Transverse colon (tissue), 4 donors: ENCODE results near the gene KHDRBS2. TPM values are rescaled to one million over a fixed set of nuclear protein-coding genes. Genes with fewer than 3 reads are reported as not detected.

Experiments used
- DNase-seq: peaks from one replicate; pipeline ENCODE4 v3.0.0-alpha.2; 2019
- H3K27ac ChIP-seq, 4 donors: fragments of 200-600 bp; sonication (generic); 2 replicates each; pipeline ENCODE4 v1.5.1; 2016 to 2018; ENCODE audit warnings: inconsistent platforms in 4 of 4
- H3K27me3 ChIP-seq: fragments of 200-600 bp; sonication (generic); 2 replicates; pipeline ENCODE4 v1.5.1; 2017; ENCODE audit warnings: inconsistent platforms
- H3K36me3 ChIP-seq, 4 donors: fragments of 200-600 bp; sonication (generic); 2 replicates each; pipeline ENCODE4 v1.5.1; 2017 to 2019; ENCODE audit warnings: inconsistent platforms in 4 of 4
- H3K4me1 ChIP-seq, 4 donors: fragments of 200-600 bp; sonication (generic); 2 replicates each; pipeline ENCODE4 v1.5.1; 2017 to 2020; ENCODE audit warnings: inconsistent platforms in 4 of 4
- H3K4me3 ChIP-seq, 4 donors: fragments of 200-600 bp; sonication (generic); 1 replicate in 1 of 4; 2 replicates in 3 of 4; pipeline versions ENCODE4 v1.5.1 to v1.6.1; 2017 to 2019; ENCODE audit warnings: inconsistent platforms in 4 of 4
- H3K9me3 ChIP-seq, 2 donors: fragments of 200-600 bp; sonication (generic); 2 replicates each; pipeline ENCODE4 v1.5.1; 2017 to 2019; ENCODE audit warnings: inconsistent platforms in 2 of 2
- CTCF ChIP-seq, 5 experiments: fragments of 200-600 bp in 3 of 5; fragments of 450-650 bp in 2 of 5; sonication (generic) in 3 of 5; IDR thresholded peaks; 1 replicate in 2 of 5; 2 replicates in 3 of 5; pipeline ENCODE4 v1.5.1; 2016 to 2017; ENCODE audit warnings: antibody characterized with exemption in 5 of 5, inconsistent platforms in 3 of 5, mild to moderate bottlenecking in 2 of 5, moderate library complexity in 1 of 5
- EP300 ChIP-seq: sonication (generic); formaldehyde crosslinking; IDR thresholded peaks from one replicate; pipeline ENCODE4 v1.6.1; 2017; ENCODE audit warnings: antibody characterized with exemption, low read depth
- POLR2A ChIP-seq: fragments of 450-650 bp; IDR thresholded peaks from one replicate; pipeline ENCODE4 v1.6.1; 2016; ENCODE audit warnings: antibody characterized with exemption, mild to moderate bottlenecking, moderate library complexity
- POLR2AphosphoS5 ChIP-seq, 3 donors: sonication (generic); formaldehyde crosslinking; IDR thresholded peaks; one replicate each; pipeline ENCODE4 v1.6.1; 2016; ENCODE audit warnings: antibody characterized with exemption in 3 of 3
- WGBS, 2 donors: methylation state at CpG; one replicate each; pipeline ENCODE4 v1.1.5; 2018; ENCODE audit warnings: low coverage in 1 of 2; 5-methylcytosine and 5-hydroxymethylcytosine counted together
- in situ Hi-C, 4 donors: fragments of 200-750 bp; cut with MboI; loops; one replicate each; pipeline versions ENCODE4 v1.15.0 to v1.15.1; 2017; ENCODE audit warnings: low sequenced_read_pairs in 3 of 4, low pct_ligation_motif_present in 1 of 4, low pct_unique_long_range_greater_than_20kb in 1 of 4
- intact Hi-C: fragments of 100-400 bp; cut with DNase I; formaldehyde crosslinking; loops from one replicate; pipeline ENCODE4 v1.15.1; 2023; ENCODE audit warnings: low total_unique reads
- total RNA-seq, 4 donors: library from RNA; depleted of rRNA; stranded (reverse); fragments of >200 nt; gene quantifications; one replicate each; pipeline ENCODE4 v1.1.0, GENCODE V29; 2016

Gene KHDRBS2
- total RNA-seq, 4 donors from 2014 or later: 1.6 to 4.5 (median 2.5) TPM

- in situ Hi-C loops: no loop called here
- WGBS, 2 donors: 82 to 100% methylated on average over 1 of the region's 1 CpG
- H3K27ac ChIP-seq: no peak overlapping the region
Measured at GRCh38 chr6:62272114-62272513, 13.9 kb downstream of the KHDRBS2 start.

GRCh38 chr6:62265906-62266525, 20.0 kb downstream of the KHDRBS2 start:
- no peaks in the 10 kb centered on the region for H3K36me3 ChIP-seq
- H3K9me3 ChIP-seq: no peaks in the 10 kb centered on the region
- in situ Hi-C loops (no loop called here), intact Hi-C loops (no loop called here)
- no peaks in the 10 kb centered on the region for H3K27me3 ChIP-seq
- H3K27ac ChIP-seq: no peak overlapping the region
- DNase-seq: no peak
- H3K4me3 ChIP-seq: no peak overlapping the region
- 50 to 73% methylated on average over 2 to 3 of the region's 3 CpGs for WGBS, 2 donors
- H3K4me1 ChIP-seq: no peaks in the 10 kb centered on the region
- no peak for TF ChIP-seq POLR2AphosphoS5 (IDR thresholded peaks at IDR 0.05)
- no peak for TF ChIP-seq EP300
- TF ChIP-seq POLR2A: no peak
- no peak for TF ChIP-seq CTCF (IDR thresholded peaks at IDR 0.05)

More at GRCh38 chr6:62272114-62272513, 13.9 kb downstream of the KHDRBS2 start:
- TF ChIP-seq POLR2A (no peak), EP300 (no peak), POLR2AphosphoS5 (IDR thresholded peaks at IDR 0.05) (no peak), CTCF (IDR thresholded peaks at IDR 0.05) (no peak)
- Histone ChIP-seq H3K4me3 (no peak overlapping the region), H3K36me3 (no peaks in the 10 kb centered on the region), H3K4me1 (no peaks in the 10 kb centered on the region), H3K27me3 (no peaks in the 10 kb centered on the region), H3K9me3 (no peaks in the 10 kb centered on the region)
- intact Hi-C loops: no loop called here
- no peak for DNase-seq

- no peaks in the 10 kb centered on the region for H3K27me3 ChIP-seq
- in situ Hi-C loops (no loop called here), intact Hi-C loops (no loop called here)
- TF ChIP-seq CTCF (IDR thresholded peaks at IDR 0.05): no peak
- TF ChIP-seq POLR2AphosphoS5 (IDR thresholded peaks at IDR 0.05): no peak
- TF ChIP-seq EP300: no peak
- no peak for TF ChIP-seq POLR2A
- H3K36me3 ChIP-seq: no peaks in the 10 kb centered on the region
- DNase-seq: no peak
- H3K4me1 ChIP-seq: no peaks in the 10 kb centered on the region
- no peak overlapping the region for H3K27ac ChIP-seq
- H3K9me3 ChIP-seq: no peaks in the 10 kb centered on the region
- H3K4me3 ChIP-seq: no peak overlapping the region
- WGBS, 2 donors: 83 to 87% methylated on average over 3 of the region's 3 CpGs
Measured at GRCh38 chr6:62262283-62262682, 23.7 kb downstream of the KHDRBS2 start.

GRCh38 chr6:62246087-62246486, 39.9 kb downstream of the KHDRBS2 start:
- no peaks in the 10 kb centered on the region for H3K36me3 ChIP-seq

More at GRCh38 chr6:62246087-62246486, 39.9 kb downstream of the KHDRBS2 start:
- TF ChIP-seq POLR2A (no peak), EP300 (no peak), CTCF (IDR thresholded peaks at IDR 0.05) (no peak), POLR2AphosphoS5 (IDR thresholded peaks at IDR 0.05) (no peak)
- H3K27ac ChIP-seq: no peak overlapping the region
- intact Hi-C loops (no loop called here), in situ Hi-C loops (no loop called here)
- no peaks in the 10 kb centered on the region for H3K27me3 ChIP-seq
- no peak for DNase-seq
- H3K4me1 ChIP-seq: no peaks in the 10 kb centered on the region
- H3K9me3 ChIP-seq: no peaks in the 10 kb centered on the region
- no peak overlapping the region for H3K4me3 ChIP-seq
